H1 (cell line): ENCODE data around the gene ESCO1. TPM values are rescaled to one million over a fixed set of nuclear protein-coding genes. Genes with fewer than 3 reads are reported as not detected.

Source experiments
- CTCF ChIA-PET: fragments of 300-600 bp; sonication (Branson Sonifier 250); formaldehyde crosslinking; loops from one replicate; lab custom pipeline; 2021; ENCODE audit not compliant: partially characterized antibody; lab: Charles Lee
- POLR2A ChIA-PET: fragments of 300-600 bp; sonication (Branson Sonifier 250); formaldehyde crosslinking; loops from one replicate; lab custom pipeline; 2021; ENCODE audit warnings: inconsistent platforms; ENCODE audit not compliant: partially characterized antibody; lab: Charles Lee
- DNase-seq, 2 experiments: peaks; one replicate each; pipeline versions ENCODE4 v3.0.0 to v3.0.0-alpha.2; 2010 to 2022; ENCODE audit warnings: low spot score in 2 of 2, low read depth in 1 of 2, mixed read lengths in 1 of 2
- FAIRE-seq: peaks from 2 replicates; lab custom pipeline; 2011; peaks lifted over from hg19 to GRCh38; lab: Jason Lieb, UNC
- H2AFZ ChIP-seq: 2 replicates; pipeline ENCODE4 v1.8.1; 2012; ENCODE audit warnings: low read length, inconsistent platforms
- H2AK5ac ChIP-seq: 2 replicates; pipeline ENCODE4 v1.6.1; 2013; ENCODE audit warnings: low read depth, low read length
- H2BK120ac ChIP-seq: replicated peaks from 2 replicates; pipeline ENCODE3; 2013; ENCODE audit warnings: low read depth, low read length, inconsistent platforms
- H2BK12ac ChIP-seq: 2 replicates; pipeline ENCODE4 v1.6.1; 2013; ENCODE audit warnings: low read depth, low read length
- H2BK15ac ChIP-seq: 2 replicates; pipeline ENCODE4 v1.6.1; 2013; ENCODE audit warnings: low read length
- H2BK20ac ChIP-seq: 2 replicates; pipeline ENCODE4 v1.6.1; 2013; ENCODE audit warnings: low read length
- H2BK5ac ChIP-seq: 2 replicates; pipeline ENCODE4 v1.6.1; 2013; ENCODE audit warnings: low read depth, low read length
- H3K14ac ChIP-seq: 2 replicates; pipeline ENCODE4 v1.6.1; 2013; ENCODE audit warnings: inconsistent platforms; ENCODE audit not compliant: insufficient read length
- H3K18ac ChIP-seq: 2 replicates; pipeline ENCODE4 v1.6.1; 2013; ENCODE audit warnings: low read length; ENCODE audit errors: extremely low read depth
- H3K23ac ChIP-seq: 2 replicates; pipeline ENCODE4 v1.6.1; 2013; ENCODE audit warnings: inconsistent platforms; ENCODE audit not compliant: insufficient read length
- H3K23me2 ChIP-seq: 2 replicates; pipeline ENCODE4 v1.6.1; 2013; ENCODE audit warnings: low read depth, low read length
- H3K27ac ChIP-seq: 2 replicates; pipeline ENCODE4 v1.6.1; 2011; ENCODE audit warnings: low read depth, low read length, inconsistent platforms
- H3K27me3 ChIP-seq, 4 experiments: replicated peaks in 1 of 4; 1 replicate in 1 of 4; 2 replicates in 3 of 4; pipeline versions ENCODE4 v1.6.1 to v1.8.1; 2011 to 2013; ENCODE audit warnings: low read length in 3 of 4, mild to moderate bottlenecking in 3 of 4, inconsistent platforms in 2 of 4, mixed read lengths in 2 of 4, moderate library complexity in 1 of 4; ENCODE audit not compliant: control insufficient read depth in 3 of 4, insufficient read depth in 3 of 4; ENCODE audit errors: extremely low read depth in 1 of 4
- H3K36me3 ChIP-seq, 4 experiments: 2 replicates each; pipeline versions ENCODE4 v1.6.1 to v1.8.1; 2011 to 2013; ENCODE audit warnings: mild to moderate bottlenecking in 4 of 4, low read length in 3 of 4, moderate library complexity in 2 of 4, control low read depth in 1 of 4, inconsistent platforms in 1 of 4; ENCODE audit not compliant: insufficient read depth in 4 of 4, control insufficient read depth in 2 of 4
- H3K4ac ChIP-seq: replicated peaks from 2 replicates; pipeline ENCODE3; 2013; ENCODE audit warnings: low read length, low read depth, mixed read lengths, inconsistent platforms; ENCODE audit not compliant: insufficient read length
- H3K4me1 ChIP-seq, 4 experiments: replicated peaks in 1 of 4; 1 replicate in 1 of 4; 2 replicates in 3 of 4; pipeline versions ENCODE4 v1.6.1 to v1.8.1; 2011 to 2013; ENCODE audit warnings: low read length in 3 of 4, inconsistent platforms in 2 of 4, mixed read lengths in 1 of 4; ENCODE audit not compliant: insufficient read depth in 4 of 4, control insufficient read depth in 3 of 4
- H3K4me2 ChIP-seq, 2 experiments: 2 replicates each; pipeline versions ENCODE4 v1.6.1 to v1.8.1; 2011 to 2013; ENCODE audit warnings: low read depth in 2 of 2, low read length in 2 of 2, control low read depth in 1 of 2, inconsistent platforms in 1 of 2, mild to moderate bottlenecking in 1 of 2; ENCODE audit not compliant: insufficient read depth in 1 of 2
- H3K4me3 ChIP-seq, 4 experiments: fragments of 200-600, 300-600 bp in 1 of 4; sonication (generic), shearing (Covaris generic), sonication (Bioruptor Twin) in 1 of 4; 2 replicates each; pipeline versions ENCODE4 v1.5.1 to v1.8.1; 2011 to 2016; ENCODE audit warnings: low read length in 4 of 4, low read depth in 3 of 4, control low read depth in 2 of 4, inconsistent platforms in 2 of 4, mild to moderate bottlenecking in 2 of 4, mixed read lengths in 1 of 4, moderate library complexity in 1 of 4; ENCODE audit not compliant: insufficient read depth in 2 of 4; ENCODE audit errors: extremely low read depth in 1 of 4
- H3K56ac ChIP-seq: replicated peaks from 2 replicates; pipeline ENCODE3; 2013; ENCODE audit warnings: low read depth, mild to moderate bottlenecking, mixed read lengths, low read length, inconsistent platforms; ENCODE audit not compliant: insufficient read length
- H3K79me1 ChIP-seq: 2 replicates; pipeline ENCODE4 v1.6.1; 2013; ENCODE audit warnings: low read depth, low read length, control low read depth
- H3K79me2 ChIP-seq, 2 experiments: 2 replicates each; pipeline versions ENCODE4 v1.6.1 to v1.8.1; 2012 to 2013; ENCODE audit warnings: low read length in 2 of 2, mild to moderate bottlenecking in 2 of 2, inconsistent platforms in 1 of 2; ENCODE audit not compliant: insufficient read depth in 2 of 2, control insufficient read depth in 1 of 2
- H3K9ac ChIP-seq, 4 experiments: replicated peaks in 1 of 4; 1 replicate in 1 of 4; 2 replicates in 3 of 4; pipeline versions ENCODE4 v1.6.1 to v1.8.1; 2011 to 2013; ENCODE audit warnings: low read depth in 3 of 4, low read length in 3 of 4, control low read depth in 2 of 4, mild to moderate bottlenecking in 2 of 4, moderate library complexity in 2 of 4, inconsistent platforms in 1 of 4; ENCODE audit errors: extremely low read depth in 1 of 4
- H3K9me3 ChIP-seq, 2 experiments: 2 replicates each; pipeline versions ENCODE4 v1.6.1 to v1.8.1; 2012 to 2013; ENCODE audit warnings: mild to moderate bottlenecking in 2 of 2, moderate library complexity in 2 of 2, control low read depth in 1 of 2, inconsistent platforms in 1 of 2, low read depth in 1 of 2, low read length in 1 of 2, mixed read lengths in 1 of 2; ENCODE audit not compliant: insufficient read depth in 2 of 2
- H4K20me1 ChIP-seq, 2 experiments: replicated peaks in 1 of 2; 2 replicates each; pipeline versions ENCODE3 to v1.8.1; 2011 to 2013; ENCODE audit warnings: inconsistent platforms in 2 of 2, low read length in 2 of 2, mild to moderate bottlenecking in 1 of 2; ENCODE audit not compliant: insufficient read depth in 2 of 2, control insufficient read depth in 1 of 2
- H4K5ac ChIP-seq: 2 replicates; pipeline ENCODE4 v1.6.1; 2013; ENCODE audit warnings: low read length, low read depth, mixed read lengths, inconsistent platforms; ENCODE audit not compliant: insufficient read length
- H4K8ac ChIP-seq: 2 replicates; pipeline ENCODE4 v1.8.0; 2013; ENCODE audit warnings: mild to moderate bottlenecking, moderate library complexity, low read length, inconsistent platforms; ENCODE audit not compliant: insufficient read depth; ENCODE audit errors: extremely low read depth
- H4K91ac ChIP-seq: replicated peaks from 2 replicates; pipeline ENCODE3; 2013; ENCODE audit warnings: low read length, mixed read lengths, inconsistent platforms; ENCODE audit not compliant: insufficient read length
- ATF2 ChIP-seq: IDR thresholded peaks from 2 replicates; pipeline ENCODE4 v1.6.1; 2012; ENCODE audit warnings: low read length, inconsistent platforms
- BRCA1 ChIP-seq: IDR thresholded peaks from 2 replicates; pipeline ENCODE4 v1.6.1; 2012; ENCODE audit warnings: low read depth, low read length, improper control_type of control experiment
- HDAC2 ChIP-seq, 2 experiments: fragments of 300-600 bp in 1 of 2; sonication (generic) in 1 of 2; IDR thresholded peaks; 2 replicates each; pipeline ENCODE4 v1.6.1; 2011 to 2012; ENCODE audit warnings: low read depth in 2 of 2, low read length in 2 of 2, mild to moderate bottlenecking in 2 of 2, moderate library complexity in 2 of 2, borderline replicate concordance in 1 of 2, inconsistent platforms in 1 of 2
- MAFK ChIP-seq: IDR thresholded peaks from 2 replicates; pipeline ENCODE4 v1.6.1; 2012; ENCODE audit warnings: low read depth, mild to moderate bottlenecking, improper control_type of control experiment, low read length
- SIX5 ChIP-seq: IDR thresholded peaks from 2 replicates; pipeline ENCODE4 v1.6.1; 2011; ENCODE audit warnings: mild to moderate bottlenecking, low read depth, low read length
- SUZ12 ChIP-seq: fragments of 200-600 bp; sonication (generic); IDR thresholded peaks from 2 replicates; pipeline ENCODE4 v1.6.1; 2012; ENCODE audit warnings: mild to moderate bottlenecking, inconsistent platforms, low read length, moderate library complexity, mixed read lengths
- WGBS, 2 experiments: shearing (Covaris generic) in 1 of 2; methylation state at CpG; one replicate each; pipeline versions ENCODE4 v1.1.6 to v1.1.7; 2013 to 2015; ENCODE audit warnings: low lambda C conversion rate in 2 of 2, mixed read lengths in 2 of 2, inconsistent platforms in 1 of 2, low coverage in 1 of 2, missing lambda C conversion rate in 1 of 2; ENCODE audit not compliant: insufficient replicate concordance in 2 of 2, insufficient coverage in 1 of 2, insufficient read length in 1 of 2; ENCODE audit errors: extremely low coverage in 1 of 2, missing lambda C conversion rate in 1 of 2; 5-methylcytosine and 5-hydroxymethylcytosine counted together
- polyA plus RNA-seq, 7 experiments: library from polyadenylated mRNA; depleted of rRNA in 3 of 7; stranded (reverse) in 5 of 7; unstranded in 2 of 7; fragments of >200 nt in 5 of 7; fragments of 200-250 nt in 2 of 7; gene quantifications; 1 replicate in 5 of 7; 2 replicates in 1 of 7; 4 replicates in 1 of 7; pipeline versions ENCODE4 v1.2.1 to v1.2.3, GENCODE V29; 2011 to 2013; ENCODE audit warnings: missing spikeins in 2 of 7, mixed read lengths in 2 of 7
- total RNA-seq: library from RNA; stranded (reverse); fragmentation: NEBNext Ultra II Directional; extraction: Animal tissue kit (Norgen Biotek cat#: 25700); gene quantifications from 2 replicates; pipeline ENCODE4 v1.2.1, GENCODE V29; 2021

Gene ESCO1
- total and polyA plus RNA-seq, 2 of the 8 experiments (the other 6 are each of a cell fraction or from before 2014, with no cell fraction given), result 5.8 to 48.3 TPM

DNA sequence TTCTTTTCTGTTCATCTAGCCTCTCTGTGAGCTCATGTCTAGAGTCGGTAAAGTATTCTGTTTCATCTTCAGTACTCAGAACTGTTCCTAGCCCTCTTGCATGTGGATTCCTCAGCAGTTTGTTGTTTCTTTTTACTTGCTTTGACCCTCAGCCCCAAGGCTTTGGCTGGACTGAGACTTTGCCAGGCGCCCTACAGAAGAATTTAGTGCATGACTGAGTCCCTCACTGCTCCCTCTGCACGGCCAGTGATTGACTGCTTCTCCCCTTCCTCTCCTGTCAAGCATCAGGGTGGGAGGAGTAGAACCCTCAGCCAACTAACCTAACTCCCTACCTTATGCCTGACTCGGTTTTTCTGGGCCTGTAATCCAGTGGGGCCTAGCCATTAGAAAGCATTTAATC, 109.8 kb downstream of the ESCO1 start:
- CTCF ChIA-PET, result interaction anchor here (1.0 to 3.2 kb wide), 3 partner anchors 13 to 278 kb away, joined by 4 to 28 read pairs (median 5); no protein-coding TSS in a partner anchor
- no peak overlapping the region for H2BK5ac ChIP-seq
- no peak overlapping the region for H4K91ac ChIP-seq
- 79% methylated on average over 4 of the region's 4 CpGs; no CpG with 5 or more reads in 1 of the 2 experiments for WGBS, 2 experiments
- H2BK120ac ChIP-seq, result no peak overlapping the region
- no peak overlapping the region for H2AFZ ChIP-seq
- no peak for DNase-seq
- H3K4me2 ChIP-seq, result no peak overlapping the region
- no peak overlapping the region for H3K4me3 ChIP-seq
- no peak overlapping the region for H3K23ac ChIP-seq
- H4K8ac ChIP-seq, result no peak overlapping the region
- no peak overlapping the region for H3K18ac ChIP-seq
- H3K56ac ChIP-seq, result no peak overlapping the region
- H2BK20ac ChIP-seq, result no peak overlapping the region
- no peaks in the 10 kb centered on the region for H3K79me2 ChIP-seq
- H3K27me3 ChIP-seq, result no peaks in the 10 kb centered on the region; a peak in 1 of 7 replicates
- no peak overlapping the region for H3K14ac ChIP-seq
- no peaks in the 10 kb centered on the region for H3K4me1 ChIP-seq
- H2BK12ac ChIP-seq, result no peak overlapping the region
- no peak overlapping the region for H2AK5ac ChIP-seq
- H2BK15ac ChIP-seq, result no peak overlapping the region
- no peak overlapping the region for H3K9ac ChIP-seq
- POLR2A ChIA-PET, result no interaction called here
- H4K20me1 ChIP-seq, result no peaks in the 10 kb centered on the region
- no peaks in the 10 kb centered on the region for H3K23me2 ChIP-seq
- H3K4ac ChIP-seq, result no peak overlapping the region
- no peaks in the 10 kb centered on the region; a peak in 1 of 8 replicates for H3K36me3 ChIP-seq
- no peaks in the 10 kb centered on the region for H3K79me1 ChIP-seq
- no peak overlapping the region for H3K27ac ChIP-seq
- no peak overlapping the region for H4K5ac ChIP-seq
- no peak for FAIRE-seq
- H3K9me3 ChIP-seq, result no peaks in the 10 kb centered on the region
- TF ChIP-seq SIX5 (no peak), HDAC2 (IDR thresholded peaks at IDR 0.05; ENCODE audit: borderline replicate concordance in 1 of 2, low read depth in 2 of 2, low read length in 2 of 2) (no peak), ATF2 (no peak), BRCA1 (no peak), MAFK (no peak), SUZ12 (no peak)
